ENCODE data around the gene BRD7.

Gene BRD7

GRCh38 chr16:50305441-50306061 lies 63.2 kb downstream of the BRD7 start:
- in situ Hi-C loops (cut with MboI; ENCODE audit: low sequenced_read_pairs) = no loop called here

- in situ Hi-C loops (cut with MboI; ENCODE audit: low sequenced_read_pairs) = no loop called here
These were observed 64.0 kb downstream of the BRD7 start for GRCh38 chr16:50304467-50305440.

- in situ Hi-C loops (cut with MboI; ENCODE audit: low sequenced_read_pairs) = no loop called here
These were observed 65.0 kb downstream of the BRD7 start for GRCh38 chr16:50303605-50304466.

- in situ Hi-C loops (cut with MboI; ENCODE audit: low sequenced_read_pairs) = no loop called here
These were observed 65.7 kb downstream of the BRD7 start for GRCh38 chr16:50303041-50303604.

- in situ Hi-C loops (cut with MboI; ENCODE audit: low sequenced_read_pairs) = no loop called here
These were observed 66.2 kb downstream of the BRD7 start for GRCh38 chr16:50302472-50303005.

- in situ Hi-C loops (cut with MboI; ENCODE audit: low sequenced_read_pairs) = no loop called here
These were observed 66.9 kb downstream of the BRD7 start for GRCh38 chr16:50301626-50302471.

GRCh38 chr16:50300942-50301625 lies 67.7 kb downstream of the BRD7 start:
- in situ Hi-C loops (cut with MboI; ENCODE audit: low sequenced_read_pairs) = no loop called here

GRCh38 chr16:50299508-50300105 lies 69.2 kb downstream of the BRD7 start:
- in situ Hi-C loops (cut with MboI; ENCODE audit: low sequenced_read_pairs) = no loop called here

GRCh38 chr16:50298591-50299507 lies 69.9 kb downstream of the BRD7 start:
- in situ Hi-C loops (cut with MboI; ENCODE audit: low sequenced_read_pairs) = no loop called here

- in situ Hi-C loops (cut with MboI; ENCODE audit: low sequenced_read_pairs) = no loop called here
These were observed 70.7 kb downstream of the BRD7 start for GRCh38 chr16:50298075-50298460.

- in situ Hi-C loops (cut with MboI; ENCODE audit: low sequenced_read_pairs) = no loop called here
These were observed 71.3 kb downstream of the BRD7 start for GRCh38 chr16:50297301-50298074.

- in situ Hi-C loops (cut with MboI; ENCODE audit: low sequenced_read_pairs) = no loop called here
These were observed 72.0 kb downstream of the BRD7 start for GRCh38 chr16:50296807-50297206.

GRCh38 chr16:50295541-50296132 lies 73.2 kb downstream of the BRD7 start:
- in situ Hi-C loops (cut with MboI; ENCODE audit: low sequenced_read_pairs) = no loop called here

GRCh38 chr16:50294955-50295354 lies 73.8 kb downstream of the BRD7 start:
- in situ Hi-C loops (cut with MboI; ENCODE audit: low sequenced_read_pairs) = no loop called here

- in situ Hi-C loops (cut with MboI; ENCODE audit: low sequenced_read_pairs) = no loop called here
These were observed 74.6 kb downstream of the BRD7 start for GRCh38 chr16:50293994-50294855.
